IMR-90 (cell line): ENCODE results near the gene PRDM1. TPM values are rescaled to one million over a fixed set of nuclear protein-coding genes. Genes with fewer than 3 reads are reported as not detected.

Experiments used
- ATAC-seq: fragments of 200-7000 bp; cut with Tn5 transposase; 2 replicates; pipeline ENCODE4 v1.9.1; 2020; ENCODE audit warnings: low read depth, mild to moderate bottlenecking, moderate library complexity
- BruUV-seq: library from RNA; stranded (reverse); fragments of 400-500 nt; replicated peaks from 2 replicates; lab custom pipeline; 2021; lab: Mats Ljungman, UMichigan
- CTCF ChIA-PET: fragments of 300-600 bp; formaldehyde crosslinking; extraction: SDS; loops from one replicate; lab custom pipeline; 2021; ENCODE audit warnings: antibody characterized with exemption; lab: Yijun Ruan, JAX
- POLR2A ChIA-PET: fragments of 300-600 bp; sonication (Branson Sonifier 250); formaldehyde crosslinking; loops from one replicate; lab custom pipeline; 2022; ENCODE audit warnings: antibody characterized with exemption; ENCODE audit not compliant: unreplicated experiment; lab: Charles Lee
- DNase-seq: peaks from one replicate; pipeline ENCODE4 v3.0.0; 2013
- H2AFZ ChIP-seq: replicated peaks from 2 replicates; pipeline ENCODE3; 2013; ENCODE audit warnings: low read length, mild to moderate bottlenecking; ENCODE audit not compliant: poor library complexity
- H2AK5ac ChIP-seq: 2 replicates; pipeline ENCODE4 v1.6.1; 2013; ENCODE audit warnings: low read depth, low read length, inconsistent platforms
- H2AK9ac ChIP-seq: replicated peaks from 2 replicates; pipeline ENCODE3; 2013; ENCODE audit warnings: mild to moderate bottlenecking, low read depth, low read length, moderate library complexity; ENCODE audit not compliant: poor library complexity
- H2BK120ac ChIP-seq: 2 replicates; pipeline ENCODE4 v1.6.1; 2013; ENCODE audit warnings: low read depth, low read length, inconsistent platforms
- H2BK15ac ChIP-seq: 3 replicates; pipeline ENCODE4 v1.6.1; 2013; ENCODE audit warnings: low read depth, low read length, inconsistent platforms
- H2BK20ac ChIP-seq: 2 replicates; pipeline ENCODE4 v1.6.1; 2013; ENCODE audit warnings: low read depth, mild to moderate bottlenecking, inconsistent platforms, low read length, moderate library complexity
- H2BK5ac ChIP-seq: 2 replicates; pipeline ENCODE4 v1.6.1; 2013; ENCODE audit warnings: mild to moderate bottlenecking, low read depth, low read length, inconsistent platforms; ENCODE audit not compliant: poor library complexity, severe bottlenecking
- H3K14ac ChIP-seq: replicated peaks from 2 replicates; pipeline ENCODE4 v1.6.1; 2013; ENCODE audit warnings: low read depth, low read length, inconsistent platforms
- H3K18ac ChIP-seq: 2 replicates; pipeline ENCODE4 v1.6.1; 2013; ENCODE audit warnings: low read depth, low read length, control low read depth
- H3K23ac ChIP-seq: 2 replicates; pipeline ENCODE4 v1.6.1; 2013; ENCODE audit warnings: low read depth, low read length, inconsistent platforms
- H3K27ac ChIP-seq: 2 replicates; pipeline ENCODE4 v1.5.1; 2013; ENCODE audit warnings: mild to moderate bottlenecking, control low read depth, low read length; ENCODE audit not compliant: insufficient read depth
- H3K27me3 ChIP-seq: 2 replicates; pipeline ENCODE4 v1.6.1; 2013; ENCODE audit warnings: low read length; ENCODE audit not compliant: control insufficient read depth, insufficient read depth
- H3K36me3 ChIP-seq: 2 replicates; pipeline ENCODE4 v1.6.1; 2013; ENCODE audit warnings: low read length, mixed read lengths; ENCODE audit not compliant: control insufficient read depth, insufficient read depth
- H3K4ac ChIP-seq: 2 replicates; pipeline ENCODE4 v1.6.1; 2013; ENCODE audit warnings: low read depth, low read length, inconsistent platforms
- H3K4me1 ChIP-seq: 2 replicates; pipeline ENCODE4 v1.6.1; 2013; ENCODE audit warnings: low read length, mixed read lengths; ENCODE audit not compliant: control insufficient read depth, insufficient read depth
- H3K4me2 ChIP-seq: 2 replicates; pipeline ENCODE4 v1.6.1; 2013; ENCODE audit warnings: low read depth, mild to moderate bottlenecking, control low read depth, low read length, moderate library complexity
- H3K4me3 ChIP-seq: 2 replicates; pipeline ENCODE4 v1.5.1; 2013; ENCODE audit warnings: low read depth, mild to moderate bottlenecking, control low read depth, low read length, moderate library complexity; ENCODE audit not compliant: insufficient read depth
- H3K56ac ChIP-seq: 2 replicates; pipeline ENCODE4 v1.6.1; 2013; ENCODE audit warnings: low read length, inconsistent platforms; ENCODE audit not compliant: insufficient read depth; ENCODE audit errors: extremely low read depth
- H3K79me1 ChIP-seq, 2 experiments: 2 replicates each; pipeline ENCODE4 v1.6.1; 2013; ENCODE audit warnings: low read length in 2 of 2, inconsistent platforms in 1 of 2, low read depth in 1 of 2
- H3K9ac ChIP-seq: 2 replicates; pipeline ENCODE4 v1.6.1; 2013; ENCODE audit warnings: low read depth, low read length, control low read depth
- H3K9me1 ChIP-seq: 2 replicates; pipeline ENCODE4 v1.6.1; 2013; ENCODE audit warnings: low read length, inconsistent platforms; ENCODE audit not compliant: insufficient read depth
- H3K9me3 ChIP-seq: 2 replicates; pipeline ENCODE4 v1.6.1; 2013; ENCODE audit warnings: low read length; ENCODE audit not compliant: control insufficient read depth, insufficient read depth
- H4K20me1 ChIP-seq: 2 replicates; pipeline ENCODE4 v1.6.1; 2013; ENCODE audit warnings: low read length, inconsistent platforms; ENCODE audit not compliant: insufficient read depth
- H4K5ac ChIP-seq: 2 replicates; pipeline ENCODE4 v1.6.1; 2013; ENCODE audit warnings: mild to moderate bottlenecking, low read depth, low read length, control low read depth
- H4K8ac ChIP-seq, 2 experiments: 2 replicates each; pipeline ENCODE4 v1.6.1; 2013; ENCODE audit warnings: low read depth in 2 of 2, low read length in 2 of 2, control low read depth in 1 of 2, inconsistent platforms in 1 of 2
- H4K91ac ChIP-seq: 2 replicates; pipeline ENCODE4 v1.6.1; 2013; ENCODE audit warnings: low read depth, low read length, inconsistent platforms; ENCODE audit not compliant: insufficient read depth
- CEBPB ChIP-seq: IDR thresholded peaks from 2 replicates; pipeline ENCODE4 v1.6.1; 2012; ENCODE audit warnings: low read depth, low read length, improper control_type of control experiment
- CHD1 ChIP-seq: IDR thresholded peaks from 2 replicates; pipeline ENCODE4 v1.6.1; 2012; ENCODE audit warnings: low read depth, low read length, improper control_type of control experiment
- ELK1 ChIP-seq: fragments of 150-350 bp; IDR thresholded peaks from 2 replicates; pipeline ENCODE4 v1.6.1; 2016; ENCODE audit warnings: low read depth, mild to moderate bottlenecking, low read length, moderate library complexity, borderline replicate concordance
- FOS ChIP-seq: fragments of 150-350 bp; IDR thresholded peaks from 2 replicates; pipeline ENCODE4 v1.6.1; 2016; ENCODE audit warnings: low read depth, low read length
- MAFK ChIP-seq: IDR thresholded peaks from 2 replicates; pipeline ENCODE4 v1.6.1; 2012; ENCODE audit warnings: low read depth, low read length, improper control_type of control experiment
- MAZ ChIP-seq: IDR thresholded peaks from 2 replicates; pipeline ENCODE4 v1.6.1; 2012; ENCODE audit warnings: low read depth, mild to moderate bottlenecking, low read length, improper control_type of control experiment, moderate library complexity, borderline replicate concordance
- MXI1 ChIP-seq: IDR thresholded peaks from 2 replicates; pipeline ENCODE4 v1.6.1; 2012; ENCODE audit warnings: low read depth, mild to moderate bottlenecking, low read length, moderate library complexity, borderline replicate concordance
- NFE2L2 ChIP-seq: fragments of 150-350 bp; IDR thresholded peaks from 2 replicates; pipeline ENCODE4 v1.6.1; 2016; ENCODE audit warnings: low read depth, mild to moderate bottlenecking, low read length
- POLR2A ChIP-seq: IDR thresholded peaks from 2 replicates; pipeline ENCODE4 v1.6.1; 2012; ENCODE audit warnings: mild to moderate bottlenecking, low read depth, low read length
- RCOR1 ChIP-seq: IDR thresholded peaks from 2 replicates; pipeline ENCODE4 v1.6.1; 2012; ENCODE audit warnings: mild to moderate bottlenecking, low read length, improper control_type of control experiment; ENCODE audit not compliant: insufficient replicate concordance
- RFX5 ChIP-seq: IDR thresholded peaks from 2 replicates; pipeline ENCODE4 v1.8.0; 2012; ENCODE audit warnings: low read depth, mild to moderate bottlenecking, low read length, moderate library complexity
- SMC3 ChIP-seq: fragments of 150-350 bp; IDR thresholded peaks from 2 replicates; pipeline ENCODE4 v1.6.1; 2016; ENCODE audit warnings: low read depth, mild to moderate bottlenecking, antibody characterized with exemption, low read length, moderate library complexity
- USF2 ChIP-seq: fragments of 150-350 bp; IDR thresholded peaks from 2 replicates; pipeline ENCODE4 v1.6.1; 2017; ENCODE audit warnings: mild to moderate bottlenecking, antibody characterized with exemption, low read length, low read depth
- WGBS, 2 experiments: methylation state at CpG; one replicate each; pipeline versions ENCODE4 v1.1.5 to v1.1.7; 2013; ENCODE audit warnings: missing lambda C conversion rate in 2 of 2; ENCODE audit not compliant: insufficient read length in 1 of 2; ENCODE audit errors: extremely low coverage in 2 of 2; 5-methylcytosine and 5-hydroxymethylcytosine counted together
- dilution Hi-C: fragments of 300-500 bp; cut with HindIII; formaldehyde crosslinking; loops from one replicate; pipeline ENCODE4 v1.14.3; 2018; ENCODE audit warnings: low sequenced_read_pairs; ENCODE audit not compliant: unreplicated experiment
- in situ Hi-C: fragments of 300-500 bp; cut with MboI; formaldehyde crosslinking; loops from 3 replicates; pipeline ENCODE4 v1.14.3; 2019; ENCODE audit warnings: low sequenced_read_pairs, inconsistent platforms, mixed read lengths
- intact Hi-C: fragments of 100-400 bp; cut with micrococcal nuclease; formaldehyde crosslinking; loops from 2 replicates; pipeline ENCODE4 v1.10.0; 2022
- polyA plus RNA-seq, 3 experiments: library from polyadenylated mRNA; depleted of rRNA; stranded (reverse); fragments of >200 nt; gene quantifications; 2 replicates each; pipeline ENCODE4 v1.2.3, GENCODE V29; 2012; ENCODE audit warnings: low replicate concordance in 1 of 3
- total RNA-seq: library from RNA; depleted of rRNA; stranded (reverse); fragments of >200 nt; gene quantifications from 2 replicates; pipeline ENCODE4 v1.2.3, GENCODE V29; 2012

The PRDM1 gene
- total and polyA plus RNA-seq, 2 of the 4 experiments (the other 2 are of a cell fraction) = 2.3 to 3.0 TPM

DNA sequence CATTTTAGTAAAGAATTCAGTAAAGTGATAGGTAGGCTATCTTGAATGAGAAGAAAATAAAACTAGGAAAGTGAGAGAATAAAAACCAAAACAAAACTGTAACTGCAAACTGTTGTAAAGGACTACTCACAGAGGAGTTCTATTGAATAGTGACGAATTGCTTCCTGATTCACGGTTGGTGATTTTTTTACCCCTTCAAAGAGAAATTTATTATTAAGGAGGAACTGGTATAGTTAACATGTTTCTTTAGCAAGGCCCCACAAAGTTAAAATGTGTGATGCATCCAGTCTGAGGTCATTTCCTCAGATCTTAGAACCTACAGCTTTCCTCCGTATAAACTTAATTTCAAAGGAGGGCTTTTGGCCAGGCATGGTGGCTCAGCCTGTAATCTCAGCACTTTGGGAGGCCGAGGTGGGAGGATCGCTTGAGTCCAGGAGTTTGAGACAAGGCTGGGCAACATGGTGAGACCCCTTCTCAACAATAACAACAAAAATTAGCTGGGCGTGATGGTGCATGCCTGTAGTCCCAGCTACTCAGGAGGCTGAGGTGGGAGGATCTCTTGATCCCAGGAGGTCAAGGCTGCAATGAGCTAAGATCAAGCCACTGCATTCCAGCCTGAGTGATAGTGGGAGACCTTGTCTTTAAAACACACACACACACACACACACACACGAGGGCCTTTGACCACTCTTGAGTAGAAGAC, 8.3 kb downstream of the PRDM1 start (continued):
- TF ChIP-seq MXI1 (no peak), NFE2L2 (no peak), RFX5 (no peak), FOS (no peak), SMC3 (no peak), CHD1 (no peak)

- Histone ChIP-seq H3K4me3 (no peak overlapping the region), H3K4ac (no peak overlapping the region), H4K20me1 (no peaks in the 10 kb centered on the region), H3K79me1 (peaks cover 10 to 46% of the 10 kb centered on the region in 2 experiments; a peak in 3 of 4 replicates), H2BK20ac (no peak overlapping the region), H3K9me1 (no peaks in the 10 kb centered on the region; the same call in none of the 2 replicates), H3K4me2 (no peak overlapping the region), H3K27me3 (no peaks in the 10 kb centered on the region), H3K18ac (no peak overlapping the region), H3K4me1 (peaks cover 5% of the 10 kb centered on the region; the same call in 1 of the 2 replicates), H3K14ac (no peak overlapping the region), H3K23ac (peak overlapping the region; percentile 9; the same call in 1 of the 2 replicates), H2AK5ac (0 out of 2 replicates have a peak overlapping the region, but pooled peaks have one; percentile 31), H2AK9ac (no peak overlapping the region), H2BK15ac (no peak overlapping the region), H2BK5ac (no peak overlapping the region), H3K9ac (no peak overlapping the region), H3K27ac (no peak overlapping the region), H4K5ac (no peak overlapping the region), H2AFZ (no peak overlapping the region), H3K36me3 (peaks cover 3% of the 10 kb centered on the region; the same call in 1 of the 2 replicates), H4K91ac (no peak overlapping the region), H2BK120ac (no peak overlapping the region), H3K9me3 (no peaks in the 10 kb centered on the region), H4K8ac (no peak overlapping the region), H3K56ac (no peak overlapping the region)
- DNase-seq = no peak
- no TSS peak for BruUV-seq
- ATAC-seq = no peak
- dilution Hi-C loops = no loop called here
- ChIA-PET CTCF (interaction anchor here (1.6 kb wide), 1 partner anchor 9 kb away, joined by 5 read pairs; the partner anchor contains the start of gene PRDM1), POLR2A (no interaction called here)
- no CpG with 5 or more reads among the region's 2 CpGs for WGBS, 2 experiments
- intact Hi-C loops = no loop called here
- in situ Hi-C loops = loop anchor here (10.0 kb wide), 1 partner anchor 210 kb away; no protein-coding TSS in a partner anchor
- TF ChIP-seq FOS (no peak), CEBPB (no peak), SMC3 (no peak), MXI1 (no peak), POLR2A (no peak), RCOR1 (no peak), NFE2L2 (no peak), MAFK (no peak), RFX5 (no peak), ELK1 (no peak), MAZ (no peak), USF2 (no peak)
These were observed 8.8 kb downstream of the PRDM1 start for GRCh38 chr6:106094964-106095335.
